ENCODE measurements around the gene SKP1.

Gene SKP1

GRCh38 chr5:134128648-134128995, 48.1 kb downstream of the SKP1 start:
- DNase-seq: no peak

- DNase-seq: no peak
Measured at GRCh38 chr5:134127988-134128647, 48.6 kb downstream of the SKP1 start.

- DNase-seq: peak; percentile 63
Measured at GRCh38 chr5:134127376-134127861, 49.3 kb downstream of the SKP1 start.

GRCh38 chr5:134125039-134126015, 51.4 kb downstream of the SKP1 start:
- no peak for DNase-seq

- DNase-seq: peak; percentile 53
Measured at GRCh38 chr5:134124289-134125038, 52.3 kb downstream of the SKP1 start.

GRCh38 chr5:134123360-134123759, 53.4 kb downstream of the SKP1 start:
- DNase-seq: no peak

- peak; percentile 40 for DNase-seq
Measured at GRCh38 chr5:134122530-134122929, 54.2 kb downstream of the SKP1 start.

- no peak for DNase-seq
Measured at GRCh38 chr5:134120386-134121138, 56.2 kb downstream of the SKP1 start.

GRCh38 chr5:134119720-134120119, 57.0 kb downstream of the SKP1 start:
- no peak for DNase-seq

- no peak for DNase-seq
Measured at GRCh38 chr5:134118212-134118835, 58.4 kb downstream of the SKP1 start.

- no peak for DNase-seq
Measured at GRCh38 chr5:134116789-134117761, 59.7 kb downstream of the SKP1 start.

GRCh38 chr5:134116286-134116685, 60.5 kb downstream of the SKP1 start:
- no peak for DNase-seq

- no peak for DNase-seq
Measured at GRCh38 chr5:134115806-134116175, 61.0 kb downstream of the SKP1 start.

GRCh38 chr5:134114886-134115805, 61.6 kb downstream of the SKP1 start:
- DNase-seq: peak; percentile 64

- peak; percentile 77 for DNase-seq
Measured at GRCh38 chr5:134113902-134114875, 62.6 kb downstream of the SKP1 start, which contains the start of gene TCF7. TSS of gene TCF7 (plus strand) at chr5:134114681. CDS start at chr5:134114907, 226 bp downstream.

GRCh38 chr5:134113363-134113889, 63.3 kb downstream of the SKP1 start:
- DNase-seq: no peak

GRCh38 chr5:134112726-134113362, 63.9 kb downstream of the SKP1 start:
- DNase-seq: no peak
